ENCODE measurements around the gene RTL9.

- TF ChIP-seq CTCF (IDR thresholded peaks at IDR 0.05 in 8 of 11, conservative IDR thresholded peaks at IDR 0.05 in 3 of 11), result no peak
- TF ChIP-seq POLR2A (IDR thresholded peaks at IDR 0.05), result no peak
- no peak for TF ChIP-seq POLR2AphosphoS5 (IDR thresholded peaks at IDR 0.05)
Measured at GRCh38 chrX:110403441-110404238, 45.0 kb downstream of the RTL9 start.

Measured in spleen (tissue), 7 donors.